Mesodermal cell (in vitro differentiated cells): Measurements from ENCODE around the gene UNC13A.

Experiments used
- H3K27ac ChIP-seq: 2 replicates; pipeline ENCODE4 v1.7.0; 2013; ENCODE audit warnings: mild to moderate bottlenecking, low read depth, low read length, moderate library complexity; ENCODE audit not compliant: severe bottlenecking
- H3K36me3 ChIP-seq: 2 replicates; pipeline ENCODE4 v1.7.1; 2013; ENCODE audit warnings: mild to moderate bottlenecking, low read length, moderate library complexity; ENCODE audit not compliant: control insufficient read depth, insufficient read depth
- H3K4me1 ChIP-seq: one replicate; pipeline ENCODE4 v1.7.1; 2013; ENCODE audit warnings: mild to moderate bottlenecking, low read length; ENCODE audit not compliant: insufficient read depth, control insufficient read depth, poor library complexity, severe bottlenecking
- H3K4me3 ChIP-seq: 2 replicates; pipeline ENCODE4 v1.7.0; 2013; ENCODE audit warnings: low read length, control low read depth, mild to moderate bottlenecking; ENCODE audit not compliant: insufficient read depth, poor library complexity, severe bottlenecking; ENCODE audit errors: extremely low read depth
- H3K9me3 ChIP-seq: 2 replicates; pipeline ENCODE4 v1.7.1; 2013; ENCODE audit warnings: mild to moderate bottlenecking, low read length, moderate library complexity; ENCODE audit not compliant: control insufficient read depth
- WGBS, 2 experiments: methylation state at CpG; one replicate each; pipeline ENCODE4 v1.1.5; 2013; ENCODE audit warnings: missing lambda C conversion rate in 2 of 2; ENCODE audit not compliant: insufficient coverage in 2 of 2; 5-methylcytosine and 5-hydroxymethylcytosine counted together

UNC13A gene

GRCh38 chr19:17665058-17665457 is 23.1 kb downstream of the UNC13A start:
- no peaks in the 10 kb centered on the region for H3K4me1 ChIP-seq
- H3K4me3 ChIP-seq = no peak overlapping the region
- H3K36me3 ChIP-seq = no peaks in the 10 kb centered on the region
- 85 to 100% methylated on average over 2 of the region's 2 CpGs for WGBS, 2 experiments
- peaks cover 7% of the 10 kb centered on the region for H3K9me3 ChIP-seq
- no peak overlapping the region for H3K27ac ChIP-seq

- H3K4me3 ChIP-seq = no peak overlapping the region
- no peaks in the 10 kb centered on the region for H3K4me1 ChIP-seq
- peaks cover under 1% of the 10 kb centered on the region for H3K9me3 ChIP-seq
- H3K36me3 ChIP-seq = peaks cover 4% of the 10 kb centered on the region
- no peak overlapping the region for H3K27ac ChIP-seq
- 97 to 100% methylated on average over 5 to 6 of the region's 7 CpGs for WGBS, 2 experiments
Observed at GRCh38 chr19:17659996-17660395, 28.2 kb downstream of the UNC13A start.

GRCh38 chr19:17658666-17659065 is 29.5 kb downstream of the UNC13A start:
- Histone ChIP-seq H3K9me3 (no peaks in the 10 kb centered on the region), H3K4me1 (no peaks in the 10 kb centered on the region), H3K27ac (no peak overlapping the region), H3K36me3 (peaks cover 4% of the 10 kb centered on the region), H3K4me3 (no peak overlapping the region)
- WGBS, 2 experiments = 71 to 76% methylated on average over 3 of the region's 3 CpGs

- no peaks in the 10 kb centered on the region for H3K4me1 ChIP-seq
- no peak overlapping the region for H3K4me3 ChIP-seq
- 80 to 82% methylated on average over 6 of the region's 6 CpGs for WGBS, 2 experiments
- no peaks in the 10 kb centered on the region for H3K9me3 ChIP-seq
- H3K36me3 ChIP-seq = peaks cover 4% of the 10 kb centered on the region
- H3K27ac ChIP-seq = no peak overlapping the region
Observed at GRCh38 chr19:17658240-17658639, 29.9 kb downstream of the UNC13A start.

- no peaks in the 10 kb centered on the region for H3K9me3 ChIP-seq
- H3K27ac ChIP-seq = no peak overlapping the region
- 84 to 87% methylated on average over 8 of the region's 8 CpGs for WGBS, 2 experiments
- H3K36me3 ChIP-seq = peaks cover 4% of the 10 kb centered on the region
- no peak overlapping the region for H3K4me3 ChIP-seq
- H3K4me1 ChIP-seq = no peaks in the 10 kb centered on the region
Observed at GRCh38 chr19:17656970-17657369, 31.2 kb downstream of the UNC13A start.

- H3K27ac ChIP-seq = no peak overlapping the region
- H3K9me3 ChIP-seq = no peaks in the 10 kb centered on the region
- WGBS, 2 experiments = 94 to 96% methylated on average over 17 to 23 of the region's 25 CpGs
- no peak overlapping the region for H3K4me3 ChIP-seq
- H3K4me1 ChIP-seq = no peaks in the 10 kb centered on the region
- peaks cover 4% of the 10 kb centered on the region for H3K36me3 ChIP-seq
Observed at GRCh38 chr19:17655751-17656472, 32.2 kb downstream of the UNC13A start.

GRCh38 chr19:17654993-17655392 is 33.2 kb downstream of the UNC13A start:
- 87 to 93% methylated on average over 7 of the region's 9 CpGs for WGBS, 2 experiments
- H3K4me3 ChIP-seq = no peak overlapping the region
- no peaks in the 10 kb centered on the region for H3K9me3 ChIP-seq
- no peaks in the 10 kb centered on the region for H3K4me1 ChIP-seq
- H3K27ac ChIP-seq = no peak overlapping the region
- H3K36me3 ChIP-seq = peaks cover 4% of the 10 kb centered on the region

- H3K27ac ChIP-seq = no peak overlapping the region
- WGBS, 2 experiments = 89% methylated on average over 3 to 4 of the region's 4 CpGs
Observed at GRCh38 chr19:17652627-17653026, 35.5 kb downstream of the UNC13A start.

GRCh38 chr19:17648786-17649185 is 39.4 kb downstream of the UNC13A start:
- no peak overlapping the region for H3K4me3 ChIP-seq
- 87 to 93% methylated on average over 9 to 11 of the region's 12 CpGs for WGBS, 2 experiments
- H3K4me1 ChIP-seq = no peaks in the 10 kb centered on the region
- no peak overlapping the region for H3K27ac ChIP-seq
- no peaks in the 10 kb centered on the region for H3K36me3 ChIP-seq
- no peaks in the 10 kb centered on the region for H3K9me3 ChIP-seq

More at GRCh38 chr19:17652627-17653026, 35.5 kb downstream of the UNC13A start:
- peaks cover 4% of the 10 kb centered on the region for H3K36me3 ChIP-seq
- no peaks in the 10 kb centered on the region for H3K4me1 ChIP-seq
- H3K4me3 ChIP-seq = no peak overlapping the region
- H3K9me3 ChIP-seq = no peaks in the 10 kb centered on the region

GRCh38 chr19:17648097-17648660 is 40.0 kb downstream of the UNC13A start:
- Histone ChIP-seq H3K36me3 (no peaks in the 10 kb centered on the region), H3K4me3 (no peak overlapping the region), H3K4me1 (no peaks in the 10 kb centered on the region), H3K27ac (no peak overlapping the region), H3K9me3 (no peaks in the 10 kb centered on the region)
- WGBS, 2 experiments = 93 to 98% methylated on average over 21 to 24 of the region's 32 CpGs
